T-helper 2 cell treated with Interferon-gamma antibody and Interleukin-4, amounts not matched to agents 100 ng/mL and 5 ng/mL, for 36 hours (primary cell): ENCODE data around the gene SARDH. TPM values are rescaled to one million over a fixed set of nuclear protein-coding genes. Genes with fewer than 3 reads are reported as not detected.
"Not testable (repeated sequence)": the region's sequence is repeated elsewhere in the genome, so short reads cannot be mapped to it uniquely, and the experiment has no call there.

Experiments used
- intact Hi-C: fragments of 100-400 bp; cut with micrococcal nuclease; formaldehyde crosslinking; loops from one replicate; pipeline ENCODE4 v1.15.1; 2023
- total RNA-seq: library from RNA; stranded (reverse); gene quantifications from 2 replicates; pipeline ENCODE4 v1.2.3, GENCODE V29; 2022

The SARDH gene
- total RNA-seq, 1 donor from 2014 or later = 0.68 TPM

- intact Hi-C loops = no loop called here
These were observed 23.6 kb upstream of the SARDH start for GRCh38 chr9:133761641-133762248.

- intact Hi-C loops = no loop called here
These were observed 22.6 kb upstream of the SARDH start for GRCh38 chr9:133760713-133761290.

GRCh38 chr9:133759946-133760345, 21.8 kb upstream of the SARDH start:
- intact Hi-C loops = no loop called here

- intact Hi-C loops = no loop called here
These were observed 21.2 kb upstream of the SARDH start for GRCh38 chr9:133759146-133759900.

- intact Hi-C loops = no loop called here
These were observed 20.1 kb upstream of the SARDH start for GRCh38 chr9:133758228-133758627.

- intact Hi-C loops = no loop called here
These were observed 16.6 kb upstream of the SARDH start for GRCh38 chr9:133754688-133755227.

- intact Hi-C loops = no loop called here
These were observed 16.0 kb upstream of the SARDH start for GRCh38 chr9:133754187-133754586.

GRCh38 chr9:133752739-133753446, 14.7 kb upstream of the SARDH start:
- intact Hi-C loops = no loop called here

GRCh38 chr9:133750982-133751649, 13.0 kb upstream of the SARDH start:
- intact Hi-C loops = no loop called here

- intact Hi-C loops = no loop called here
These were observed 9.2 kb upstream of the SARDH start for GRCh38 chr9:133747309-133747708.

- intact Hi-C loops = not testable (repeated sequence)
These were observed 6.4 kb upstream of the SARDH start for GRCh38 chr9:133744528-133744927.

GRCh38 chr9:133742849-133743444, 4.8 kb upstream of the SARDH start:
- intact Hi-C loops = no loop called here

- intact Hi-C loops = no loop called here
These were observed 4.1 kb upstream of the SARDH start for GRCh38 chr9:133742251-133742650.

- intact Hi-C loops = no loop called here
These were observed 3.6 kb upstream of the SARDH start for GRCh38 chr9:133741716-133742115.

- intact Hi-C loops = no loop called here
These were observed 2.8 kb upstream of the SARDH start for GRCh38 chr9:133740911-133741310.

- intact Hi-C loops = no loop called here
These were observed 1.5 kb upstream of the SARDH start for GRCh38 chr9:133739408-133740280.

- intact Hi-C loops = no loop called here
These were observed 581 bp upstream of the SARDH start for GRCh38 chr9:133738640-133739225.

GRCh38 chr9:133737071-133737773, 930 bp downstream of the SARDH start:
- intact Hi-C loops = no loop called here

- intact Hi-C loops = no loop called here
These were observed 2.2 kb downstream of the SARDH start for GRCh38 chr9:133735931-133736330.
